Measurements from ENCODE around the gene IER5L.

IER5L gene

GRCh38 chr9:129146441-129146941 is 31.6 kb downstream of the IER5L start:
- H3K9me3 ChIP-seq (ENCODE audit: control insufficient read depth, low read length), result no peaks in the 10 kb centered on the region
- peaks cover 36% of the 10 kb centered on the region for H3K36me3 ChIP-seq (ENCODE audit: control insufficient read depth, insufficient read depth, low read length)
- no peak overlapping the region for H3K4me3 ChIP-seq (ENCODE audit: extremely low read depth, insufficient read depth, low read length, poor library complexity, severe bottlenecking)
- peak overlapping the region; percentile 98 for H3K27ac ChIP-seq (ENCODE audit: low read depth, low read length, severe bottlenecking)
- WGBS, 2 experiments (ENCODE audit: insufficient coverage in 2 of 2), result 83 to 87% methylated on average over 4 to 6 of the region's 8 CpGs
- H3K4me1 ChIP-seq (ENCODE audit: control insufficient read depth, insufficient read depth, low read length, poor library complexity, severe bottlenecking), result peaks cover 65% of the 10 kb centered on the region

GRCh38 chr9:129145841-129146292 is 32.2 kb downstream of the IER5L start:
- H3K27ac ChIP-seq (ENCODE audit: low read depth, low read length, severe bottlenecking), result peak overlapping the region; percentile 98
- H3K4me3 ChIP-seq (ENCODE audit: extremely low read depth, insufficient read depth, low read length, poor library complexity, severe bottlenecking), result no peak overlapping the region
- H3K4me1 ChIP-seq (ENCODE audit: control insufficient read depth, insufficient read depth, low read length, poor library complexity, severe bottlenecking), result peaks cover 71% of the 10 kb centered on the region
- H3K36me3 ChIP-seq (ENCODE audit: control insufficient read depth, insufficient read depth, low read length), result peaks cover 31% of the 10 kb centered on the region
- 15 to 27% methylated on average over 4 of the region's 7 CpGs for WGBS, 2 experiments (ENCODE audit: insufficient coverage in 2 of 2)
- no peaks in the 10 kb centered on the region for H3K9me3 ChIP-seq (ENCODE audit: control insufficient read depth, low read length)

GRCh38 chr9:129145316-129145715 is 32.7 kb downstream of the IER5L start:
- 33 to 100% methylated on average over 1 of the region's 2 CpGs for WGBS, 2 experiments (ENCODE audit: insufficient coverage in 2 of 2)
- H3K36me3 ChIP-seq (ENCODE audit: control insufficient read depth, insufficient read depth, low read length), result peaks cover 30% of the 10 kb centered on the region
- H3K4me1 ChIP-seq (ENCODE audit: control insufficient read depth, insufficient read depth, low read length, poor library complexity, severe bottlenecking), result peaks cover 75% of the 10 kb centered on the region
- H3K27ac ChIP-seq (ENCODE audit: low read depth, low read length, severe bottlenecking), result peak overlapping the region; percentile 98
- H3K4me3 ChIP-seq (ENCODE audit: extremely low read depth, insufficient read depth, low read length, poor library complexity, severe bottlenecking), result no peak overlapping the region
- H3K9me3 ChIP-seq (ENCODE audit: control insufficient read depth, low read length), result no peaks in the 10 kb centered on the region

- WGBS, 2 experiments (ENCODE audit: insufficient coverage in 2 of 2), result 14 to 21% methylated on average over 9 to 14 of the region's 14 CpGs
- Histone ChIP-seq H3K4me1 (ENCODE audit: control insufficient read depth, insufficient read depth, low read length, poor library complexity, severe bottlenecking) (peaks cover 93% of the 10 kb centered on the region), H3K36me3 (ENCODE audit: control insufficient read depth, insufficient read depth, low read length) (peaks cover 18% of the 10 kb centered on the region), H3K4me3 (ENCODE audit: extremely low read depth, insufficient read depth, low read length, poor library complexity, severe bottlenecking) (no peak overlapping the region), H3K9me3 (ENCODE audit: control insufficient read depth, low read length) (no peaks in the 10 kb centered on the region), H3K27ac (ENCODE audit: low read depth, low read length, severe bottlenecking) (peak overlapping the region; percentile 94)
Observed at GRCh38 chr9:129143031-129143927, 34.8 kb downstream of the IER5L start.

- peak overlapping the region; percentile 100 for H3K27ac ChIP-seq (ENCODE audit: low read depth, low read length, severe bottlenecking)
- peaks cover 24% of the 10 kb centered on the region for H3K36me3 ChIP-seq (ENCODE audit: control insufficient read depth, insufficient read depth, low read length)
- no peak overlapping the region for H3K4me3 ChIP-seq (ENCODE audit: extremely low read depth, insufficient read depth, low read length, poor library complexity, severe bottlenecking)
- no peaks in the 10 kb centered on the region for H3K9me3 ChIP-seq (ENCODE audit: control insufficient read depth, low read length)
- peaks cover 90% of the 10 kb centered on the region for H3K4me1 ChIP-seq (ENCODE audit: control insufficient read depth, insufficient read depth, low read length, poor library complexity, severe bottlenecking)
- WGBS, 2 experiments (ENCODE audit: insufficient coverage in 2 of 2), result 84 to 91% methylated on average over 12 to 13 of the region's 15 CpGs
Observed at GRCh38 chr9:129142138-129142935, 35.7 kb downstream of the IER5L start.

- peaks cover 30% of the 10 kb centered on the region for H3K36me3 ChIP-seq (ENCODE audit: control insufficient read depth, insufficient read depth, low read length)
- H3K4me1 ChIP-seq (ENCODE audit: control insufficient read depth, insufficient read depth, low read length, poor library complexity, severe bottlenecking), result peaks cover 80% of the 10 kb centered on the region
- WGBS, 2 experiments (ENCODE audit: insufficient coverage in 2 of 2), result 49 to 70% methylated on average over 7 to 10 of the region's 13 CpGs
- H3K27ac ChIP-seq (ENCODE audit: low read depth, low read length, severe bottlenecking), result peak overlapping the region; percentile 100
- no peaks in the 10 kb centered on the region for H3K9me3 ChIP-seq (ENCODE audit: control insufficient read depth, low read length)
- peak overlapping the region; percentile 45 for H3K4me3 ChIP-seq (ENCODE audit: extremely low read depth, insufficient read depth, low read length, poor library complexity, severe bottlenecking)
Observed at GRCh38 chr9:129141066-129142041, 36.7 kb downstream of the IER5L start.

GRCh38 chr9:129140397-129141065 is 37.5 kb downstream of the IER5L start:
- H3K36me3 ChIP-seq (ENCODE audit: control insufficient read depth, insufficient read depth, low read length), result peaks cover 36% of the 10 kb centered on the region

GRCh38 chr9:129139993-129140396 is 38.1 kb downstream of the IER5L start:
- Histone ChIP-seq H3K27ac (ENCODE audit: low read depth, low read length, severe bottlenecking) (peak overlapping the region; percentile 100), H3K4me1 (ENCODE audit: control insufficient read depth, insufficient read depth, low read length, poor library complexity, severe bottlenecking) (peaks cover 67% of the 10 kb centered on the region), H3K36me3 (ENCODE audit: control insufficient read depth, insufficient read depth, low read length) (peaks cover 41% of the 10 kb centered on the region), H3K9me3 (ENCODE audit: control insufficient read depth, low read length) (no peaks in the 10 kb centered on the region), H3K4me3 (ENCODE audit: extremely low read depth, insufficient read depth, low read length, poor library complexity, severe bottlenecking) (peak overlapping the region; percentile 45)
- 2% methylated on average over 6 to 9 of the region's 11 CpGs for WGBS, 2 experiments (ENCODE audit: insufficient coverage in 2 of 2)

More at GRCh38 chr9:129140397-129141065, 37.5 kb downstream of the IER5L start:
- Histone ChIP-seq H3K4me3 (ENCODE audit: extremely low read depth, insufficient read depth, low read length, poor library complexity, severe bottlenecking) (peak overlapping the region; percentile 45), H3K27ac (ENCODE audit: low read depth, low read length, severe bottlenecking) (peak overlapping the region; percentile 100), H3K4me1 (ENCODE audit: control insufficient read depth, insufficient read depth, low read length, poor library complexity, severe bottlenecking) (peaks cover 72% of the 10 kb centered on the region), H3K9me3 (ENCODE audit: control insufficient read depth, low read length) (no peaks in the 10 kb centered on the region)
- WGBS, 2 experiments (ENCODE audit: insufficient coverage in 2 of 2), result 7% methylated on average over 5 to 8 of the region's 8 CpGs

GRCh38 chr9:129139233-129139992 is 38.6 kb downstream of the IER5L start:
- peaks cover 47% of the 10 kb centered on the region for H3K36me3 ChIP-seq (ENCODE audit: control insufficient read depth, insufficient read depth, low read length)
- peak overlapping the region; percentile 45 for H3K4me3 ChIP-seq (ENCODE audit: extremely low read depth, insufficient read depth, low read length, poor library complexity, severe bottlenecking)
- peak overlapping the region; percentile 100 for H3K27ac ChIP-seq (ENCODE audit: low read depth, low read length, severe bottlenecking)
- H3K4me1 ChIP-seq (ENCODE audit: control insufficient read depth, insufficient read depth, low read length, poor library complexity, severe bottlenecking), result peaks cover 61% of the 10 kb centered on the region
- H3K9me3 ChIP-seq (ENCODE audit: control insufficient read depth, low read length), result no peaks in the 10 kb centered on the region
- WGBS, 2 experiments (ENCODE audit: insufficient coverage in 2 of 2), result 7 to 10% methylated on average over 12 to 13 of the region's 13 CpGs
